Panc1 (cell line): Measurements from ENCODE around the gene MTFR1L.

ENCODE experiments used
- POLR2AphosphoS5 ChIP-seq: IDR thresholded peaks from 2 replicates; pipeline ENCODE4 v1.6.1; 2012; ENCODE audit warnings: mild to moderate bottlenecking, low read depth, low read length, moderate library complexity
- SIN3A ChIP-seq: IDR thresholded peaks from 2 replicates; pipeline ENCODE4 v1.6.1; 2012; ENCODE audit warnings: low read depth, mild to moderate bottlenecking, low read length, moderate library complexity, borderline replicate concordance; ENCODE audit not compliant: insufficient read depth
- TCF7L2 ChIP-seq: IDR thresholded peaks from 2 replicates; pipeline ENCODE4 v1.6.1; 2011; ENCODE audit warnings: mild to moderate bottlenecking, low read depth, low read length, inconsistent platforms
- TF ChIP-seq, protein P1 (sequence below): fragments of 450-650 bp; IDR thresholded peaks from 2 replicates; pipeline ENCODE4 v1.5.1; 2017; ENCODE audit warnings: mild to moderate bottlenecking
- TF ChIP-seq, protein P2 (sequence below), 2 experiments: IDR thresholded peaks; 2 replicates each; pipeline ENCODE4 v1.6.1; 2011 to 2012; ENCODE audit warnings: low read depth in 2 of 2, control low read depth in 1 of 2, low read length in 1 of 2, mild to moderate bottlenecking in 1 of 2, moderate library complexity in 1 of 2; ENCODE audit not compliant: insufficient read depth in 1 of 2

DNA sequence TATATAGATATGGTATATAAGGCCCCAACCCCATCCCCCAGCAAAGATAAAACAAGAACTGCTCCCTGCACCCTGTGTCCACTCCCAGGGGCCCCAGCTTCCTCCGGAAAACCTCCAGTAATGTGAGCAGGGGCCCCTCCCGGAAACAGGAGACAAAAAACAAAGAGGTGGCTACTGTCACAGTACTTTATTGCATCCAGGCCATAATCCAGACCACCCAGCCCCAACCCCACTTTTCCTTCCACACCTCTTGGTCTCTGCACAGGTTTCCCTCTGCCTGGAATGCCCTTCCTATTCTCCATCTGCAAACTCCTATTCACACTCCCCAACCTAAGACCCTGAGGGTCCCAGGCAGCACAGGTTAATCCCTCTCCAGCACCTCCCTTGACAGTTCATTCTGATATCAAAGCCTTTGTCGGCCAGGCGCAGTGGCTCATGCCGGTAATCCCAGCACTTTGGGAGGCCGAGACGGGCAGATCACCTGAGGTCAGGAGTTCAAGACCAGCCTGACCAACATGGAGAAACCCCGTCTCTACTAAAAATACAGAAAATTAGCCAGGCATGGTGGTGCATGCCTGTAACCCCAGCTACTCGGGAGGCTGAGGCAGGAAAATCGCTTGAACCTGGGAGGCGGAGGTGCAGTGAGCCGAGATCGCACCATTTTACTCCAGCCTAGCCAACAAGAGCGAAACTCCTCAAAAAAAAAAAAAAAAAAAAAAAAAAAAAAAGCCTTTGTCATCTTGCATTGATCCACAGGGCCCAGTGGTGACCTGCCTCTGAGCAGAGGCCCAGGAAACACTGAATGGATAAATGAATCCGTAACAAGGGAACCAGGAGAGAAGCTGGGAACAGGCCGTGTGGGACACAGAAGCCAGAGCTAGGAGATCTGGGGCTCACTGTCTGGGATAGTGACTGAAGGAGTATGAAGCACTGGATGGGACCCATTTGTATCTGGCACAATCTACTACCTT is 41.8 kb downstream of the MTFR1L start:
- TF ChIP-seq, protein P1, sequence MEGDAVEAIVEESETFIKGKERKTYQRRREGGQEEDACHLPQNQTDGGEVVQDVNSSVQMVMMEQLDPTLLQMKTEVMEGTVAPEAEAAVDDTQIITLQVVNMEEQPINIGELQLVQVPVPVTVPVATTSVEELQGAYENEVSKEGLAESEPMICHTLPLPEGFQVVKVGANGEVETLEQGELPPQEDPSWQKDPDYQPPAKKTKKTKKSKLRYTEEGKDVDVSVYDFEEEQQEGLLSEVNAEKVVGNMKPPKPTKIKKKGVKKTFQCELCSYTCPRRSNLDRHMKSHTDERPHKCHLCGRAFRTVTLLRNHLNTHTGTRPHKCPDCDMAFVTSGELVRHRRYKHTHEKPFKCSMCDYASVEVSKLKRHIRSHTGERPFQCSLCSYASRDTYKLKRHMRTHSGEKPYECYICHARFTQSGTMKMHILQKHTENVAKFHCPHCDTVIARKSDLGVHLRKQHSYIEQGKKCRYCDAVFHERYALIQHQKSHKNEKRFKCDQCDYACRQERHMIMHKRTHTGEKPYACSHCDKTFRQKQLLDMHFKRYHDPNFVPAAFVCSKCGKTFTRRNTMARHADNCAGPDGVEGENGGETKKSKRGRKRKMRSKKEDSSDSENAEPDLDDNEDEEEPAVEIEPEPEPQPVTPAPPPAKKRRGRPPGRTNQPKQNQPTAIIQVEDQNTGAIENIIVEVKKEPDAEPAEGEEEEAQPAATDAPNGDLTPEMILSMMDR: no peak
- TF ChIP-seq SIN3A: no peak
- TF ChIP-seq POLR2AphosphoS5: no peak
- no peak for TF ChIP-seq TCF7L2
- TF ChIP-seq, protein P2, sequence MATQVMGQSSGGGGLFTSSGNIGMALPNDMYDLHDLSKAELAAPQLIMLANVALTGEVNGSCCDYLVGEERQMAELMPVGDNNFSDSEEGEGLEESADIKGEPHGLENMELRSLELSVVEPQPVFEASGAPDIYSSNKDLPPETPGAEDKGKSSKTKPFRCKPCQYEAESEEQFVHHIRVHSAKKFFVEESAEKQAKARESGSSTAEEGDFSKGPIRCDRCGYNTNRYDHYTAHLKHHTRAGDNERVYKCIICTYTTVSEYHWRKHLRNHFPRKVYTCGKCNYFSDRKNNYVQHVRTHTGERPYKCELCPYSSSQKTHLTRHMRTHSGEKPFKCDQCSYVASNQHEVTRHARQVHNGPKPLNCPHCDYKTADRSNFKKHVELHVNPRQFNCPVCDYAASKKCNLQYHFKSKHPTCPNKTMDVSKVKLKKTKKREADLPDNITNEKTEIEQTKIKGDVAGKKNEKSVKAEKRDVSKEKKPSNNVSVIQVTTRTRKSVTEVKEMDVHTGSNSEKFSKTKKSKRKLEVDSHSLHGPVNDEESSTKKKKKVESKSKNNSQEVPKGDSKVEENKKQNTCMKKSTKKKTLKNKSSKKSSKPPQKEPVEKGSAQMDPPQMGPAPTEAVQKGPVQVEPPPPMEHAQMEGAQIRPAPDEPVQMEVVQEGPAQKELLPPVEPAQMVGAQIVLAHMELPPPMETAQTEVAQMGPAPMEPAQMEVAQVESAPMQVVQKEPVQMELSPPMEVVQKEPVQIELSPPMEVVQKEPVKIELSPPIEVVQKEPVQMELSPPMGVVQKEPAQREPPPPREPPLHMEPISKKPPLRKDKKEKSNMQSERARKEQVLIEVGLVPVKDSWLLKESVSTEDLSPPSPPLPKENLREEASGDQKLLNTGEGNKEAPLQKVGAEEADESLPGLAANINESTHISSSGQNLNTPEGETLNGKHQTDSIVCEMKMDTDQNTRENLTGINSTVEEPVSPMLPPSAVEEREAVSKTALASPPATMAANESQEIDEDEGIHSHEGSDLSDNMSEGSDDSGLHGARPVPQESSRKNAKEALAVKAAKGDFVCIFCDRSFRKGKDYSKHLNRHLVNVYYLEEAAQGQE (IDR thresholded peaks at IDR 0.05; ENCODE audit: insufficient read depth in 1 of 2, low read depth in 2 of 2, low read length in 1 of 2): no peak
